ENCODE measurements around the gene USP7.

Gene USP7

DNA sequence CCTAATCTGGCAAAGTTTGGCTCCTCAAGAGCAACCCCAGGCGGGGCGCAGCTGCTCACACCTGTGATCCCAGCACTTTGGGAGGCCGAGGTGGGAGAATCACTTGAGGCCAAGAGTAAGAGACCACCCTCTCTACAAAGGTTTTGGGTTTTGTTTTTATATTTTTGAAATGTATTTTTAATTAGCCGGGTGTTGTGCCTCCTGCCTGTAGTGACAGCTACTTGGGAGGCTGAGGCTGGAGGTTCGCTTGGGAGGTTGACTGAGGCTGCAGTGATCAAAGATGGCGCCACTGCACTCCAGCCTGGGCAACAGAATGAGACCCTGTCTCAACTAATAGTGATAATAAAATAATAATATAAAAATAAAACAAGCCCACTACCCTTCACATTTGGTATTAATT lies 756 bp upstream of the USP7 start:
- peaks cover 12% of the 10 kb centered on the region for H3K27me3 Mint-ChIP-seq (ENCODE audit: low read depth)
- no peaks in the 10 kb centered on the region for H3K9me3 Mint-ChIP-seq
- peaks cover 29% of the 10 kb centered on the region for H3K4me1 Mint-ChIP-seq (ENCODE audit: low read depth)
- peaks cover 11% of the 10 kb centered on the region for H3K36me3 Mint-ChIP-seq (ENCODE audit: low read depth)
- H3K4me3 Mint-ChIP-seq: peak overlapping the region; percentile 65
- H3K27ac Mint-ChIP-seq: peak overlapping the region; percentile 70
- no peak for DNase-seq (ENCODE audit: low spot score)

DNA sequence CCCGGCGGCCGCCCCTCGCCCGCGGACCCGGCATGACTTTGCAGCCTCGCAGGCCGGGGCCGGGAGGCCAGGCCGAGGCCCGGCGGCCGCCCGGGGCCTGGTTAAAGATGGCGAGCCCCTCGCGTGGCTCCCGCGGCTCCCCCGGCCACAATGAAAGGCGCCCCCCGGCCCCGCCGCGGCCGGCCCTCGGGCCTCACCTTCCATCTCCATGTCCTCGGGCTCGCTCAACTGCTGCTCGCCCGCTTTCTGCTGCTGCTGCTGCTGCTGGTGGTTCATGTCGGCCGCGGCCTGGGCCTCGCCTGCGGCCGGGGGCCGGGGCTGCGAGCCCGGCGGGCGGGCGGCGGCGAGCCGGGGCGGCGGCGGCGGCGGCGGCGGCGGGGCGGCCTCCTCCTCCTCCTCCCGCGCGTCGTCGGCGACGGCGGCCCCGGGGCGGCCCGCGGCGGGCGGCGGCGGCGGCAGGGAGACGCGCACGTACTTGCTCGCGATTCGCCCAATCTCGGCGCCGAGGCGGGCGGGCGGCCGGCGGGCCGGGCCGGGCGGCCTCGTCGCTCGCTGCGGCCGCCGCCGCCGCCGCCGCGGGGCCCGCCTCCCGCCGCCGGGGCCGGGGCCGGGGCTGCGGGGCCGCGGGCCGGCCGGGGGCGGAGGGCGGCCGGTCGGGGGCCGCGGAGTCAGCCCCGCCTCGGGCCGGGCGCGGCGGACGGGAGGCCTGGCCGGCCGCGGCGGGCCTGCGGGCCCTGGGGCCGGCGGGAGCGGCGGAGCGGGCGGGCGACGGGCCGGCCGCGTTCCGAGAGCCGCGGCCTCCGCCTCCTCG lies 491 bp downstream of the USP7 start:
- H3K9me3 Mint-ChIP-seq: no peaks in the 10 kb centered on the region
- peaks cover 41% of the 10 kb centered on the region for H3K4me1 Mint-ChIP-seq (ENCODE audit: low read depth)
- H3K4me3 Mint-ChIP-seq: no peak overlapping the region
- peak; percentile 7 for DNase-seq (ENCODE audit: low spot score)
- peaks cover 11% of the 10 kb centered on the region for H3K36me3 Mint-ChIP-seq (ENCODE audit: low read depth)
- H3K27ac Mint-ChIP-seq: no peak overlapping the region
- peaks cover 12% of the 10 kb centered on the region for H3K27me3 Mint-ChIP-seq (ENCODE audit: low read depth)

DNA sequence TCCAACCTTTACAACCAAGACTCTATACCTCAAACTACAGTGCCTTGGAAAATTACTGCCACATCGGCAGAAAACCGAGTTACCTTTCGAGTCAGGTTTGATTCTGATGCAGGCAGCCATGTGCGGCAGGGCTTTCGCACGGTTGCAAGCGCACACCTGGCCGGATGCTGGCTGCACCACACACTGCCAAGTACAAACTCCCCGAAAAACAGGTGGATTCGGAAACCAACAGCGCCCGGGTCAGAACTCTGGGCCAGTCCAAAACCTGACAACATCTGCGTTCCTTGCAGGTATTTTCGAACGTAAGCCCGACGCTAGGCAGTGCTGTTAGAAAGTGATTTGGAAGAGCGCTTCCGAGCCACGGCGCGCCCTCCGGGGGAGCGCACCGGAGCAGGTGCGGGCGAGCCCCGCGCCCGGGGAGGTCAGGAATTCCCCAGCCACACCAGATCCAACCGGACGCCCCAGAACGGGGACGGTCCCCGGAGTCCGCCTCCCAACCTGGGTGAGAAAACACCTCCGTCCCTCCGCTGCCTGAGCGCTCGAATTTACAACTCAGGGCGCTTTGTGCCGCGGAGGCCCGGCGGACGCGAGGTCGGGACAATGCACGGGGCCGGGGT lies 1.2 kb downstream of the USP7 start:
- Mint-ChIP-seq H3K4me1 (ENCODE audit: low read depth) (peaks cover 46% of the 10 kb centered on the region), H3K27me3 (ENCODE audit: low read depth) (peaks cover 12% of the 10 kb centered on the region)

DNA sequence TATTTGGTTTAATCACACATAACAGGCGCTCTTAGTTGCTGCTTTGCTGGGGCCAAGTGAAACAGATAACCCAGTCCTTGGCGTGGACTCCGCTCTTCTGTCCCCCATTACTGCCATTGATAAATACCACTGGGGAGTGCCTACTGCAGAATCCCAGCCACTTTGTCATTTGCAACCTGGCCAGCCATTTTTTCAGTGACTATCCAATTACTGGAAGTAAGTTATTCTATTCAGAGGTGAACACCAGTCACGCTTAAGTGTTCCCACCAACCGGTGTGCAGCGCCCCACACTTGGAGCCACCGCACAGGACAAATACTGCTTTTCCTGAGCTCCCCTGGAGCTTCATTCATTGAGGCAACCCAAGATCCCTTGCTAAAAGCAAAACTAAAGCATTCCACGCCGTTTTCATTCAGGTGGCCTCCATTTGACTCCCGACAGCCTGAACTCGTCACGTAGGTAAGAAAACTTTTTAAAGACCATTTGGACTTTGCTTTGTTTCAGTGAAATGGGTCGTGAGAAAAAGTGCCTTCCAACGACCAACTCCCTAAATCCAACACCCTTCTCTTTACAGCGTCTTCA lies 1.8 kb downstream of the USP7 start:
- Mint-ChIP-seq H3K27me3 (ENCODE audit: low read depth) (peaks cover 8% of the 10 kb centered on the region), H3K4me3 (peak overlapping the region; percentile 99), H3K36me3 (ENCODE audit: low read depth) (peaks cover 11% of the 10 kb centered on the region), H3K9me3 (no peaks in the 10 kb centered on the region), H3K4me1 (ENCODE audit: low read depth) (peaks cover 51% of the 10 kb centered on the region), H3K27ac (peak overlapping the region; percentile 95)
- no peak for DNase-seq (ENCODE audit: low spot score)

More for the DNA sequence above, 1.2 kb downstream of the USP7 start:
- Mint-ChIP-seq H3K36me3 (ENCODE audit: low read depth) (peaks cover 11% of the 10 kb centered on the region), H3K4me3 (peak overlapping the region; percentile 99), H3K27ac (peak overlapping the region; percentile 95), H3K9me3 (no peaks in the 10 kb centered on the region)
- DNase-seq (ENCODE audit: low spot score): peak; percentile 38

DNA sequence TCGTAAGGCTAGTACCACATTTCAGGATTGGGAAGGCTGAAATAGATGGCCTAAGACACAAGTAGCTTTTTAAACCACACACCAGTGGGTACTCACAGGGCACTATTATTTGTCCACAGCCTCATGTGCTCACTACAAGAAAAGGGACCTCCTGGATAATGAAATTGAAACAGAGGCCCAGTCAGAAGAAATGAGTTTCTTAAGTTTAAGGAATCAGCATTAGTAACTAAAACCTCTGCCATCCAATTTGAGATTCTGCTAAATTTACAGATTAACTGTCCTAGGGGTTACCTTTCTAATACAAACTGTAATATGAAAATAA lies 3.0 kb downstream of the USP7 start:
- Mint-ChIP-seq H3K4me3 (peak overlapping the region; percentile 99), H3K4me1 (ENCODE audit: low read depth) (peaks cover 59% of the 10 kb centered on the region), H3K27me3 (ENCODE audit: low read depth) (no peaks in the 10 kb centered on the region), H3K36me3 (ENCODE audit: low read depth) (peaks cover 11% of the 10 kb centered on the region), H3K27ac (peak overlapping the region; percentile 88), H3K9me3 (no peaks in the 10 kb centered on the region)
- no peak for DNase-seq (ENCODE audit: low spot score)

DNA sequence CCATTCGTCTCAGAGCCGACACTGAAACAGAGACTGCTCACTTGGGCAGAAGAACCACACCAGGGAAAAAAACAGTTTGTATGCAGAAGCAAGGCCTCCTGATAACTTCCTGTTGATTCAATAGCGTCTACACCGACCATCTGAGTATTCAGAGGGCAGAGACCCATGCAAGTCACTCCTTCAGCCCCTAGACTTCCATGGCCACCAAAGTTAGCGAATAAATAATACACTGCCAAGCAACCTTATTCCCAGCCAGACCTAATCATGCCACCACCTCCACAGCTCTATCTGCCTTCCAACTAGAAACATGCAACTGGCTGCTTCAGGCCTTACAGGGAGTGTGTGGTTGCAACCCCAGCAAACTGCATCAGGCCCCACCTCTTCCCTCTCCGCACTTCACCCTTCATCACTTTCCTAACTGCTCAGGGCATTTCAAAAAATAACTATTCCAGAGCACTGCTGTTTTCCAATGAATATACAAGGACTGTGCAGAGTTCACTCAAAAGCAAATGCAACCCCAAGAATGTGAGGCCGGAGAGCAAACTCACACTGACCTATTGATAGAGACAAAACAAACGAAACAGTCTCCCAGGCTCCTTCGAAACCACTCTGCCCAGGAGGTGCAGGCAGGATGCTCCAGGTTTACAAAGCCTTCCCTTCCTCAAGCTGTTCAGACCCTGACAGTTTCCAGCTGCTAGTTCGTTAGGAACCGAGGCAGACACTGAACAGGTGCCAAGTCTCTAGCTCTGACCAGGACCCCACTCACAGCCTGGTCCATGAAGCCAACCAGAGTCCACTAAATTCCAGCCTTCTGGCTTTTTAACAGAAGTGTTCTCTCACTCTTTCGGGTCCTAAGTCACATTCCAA lies 3.6 kb downstream of the USP7 start:
- Mint-ChIP-seq H3K27me3 (ENCODE audit: low read depth) (no peaks in the 10 kb centered on the region), H3K4me1 (ENCODE audit: low read depth) (peaks cover 61% of the 10 kb centered on the region), H3K4me3 (peak overlapping the region; percentile 99), H3K9me3 (no peaks in the 10 kb centered on the region), H3K27ac (peak overlapping the region; percentile 88), H3K36me3 (ENCODE audit: low read depth) (peaks cover 11% of the 10 kb centered on the region)
- peak; percentile 23 for DNase-seq (ENCODE audit: low spot score)

DNA sequence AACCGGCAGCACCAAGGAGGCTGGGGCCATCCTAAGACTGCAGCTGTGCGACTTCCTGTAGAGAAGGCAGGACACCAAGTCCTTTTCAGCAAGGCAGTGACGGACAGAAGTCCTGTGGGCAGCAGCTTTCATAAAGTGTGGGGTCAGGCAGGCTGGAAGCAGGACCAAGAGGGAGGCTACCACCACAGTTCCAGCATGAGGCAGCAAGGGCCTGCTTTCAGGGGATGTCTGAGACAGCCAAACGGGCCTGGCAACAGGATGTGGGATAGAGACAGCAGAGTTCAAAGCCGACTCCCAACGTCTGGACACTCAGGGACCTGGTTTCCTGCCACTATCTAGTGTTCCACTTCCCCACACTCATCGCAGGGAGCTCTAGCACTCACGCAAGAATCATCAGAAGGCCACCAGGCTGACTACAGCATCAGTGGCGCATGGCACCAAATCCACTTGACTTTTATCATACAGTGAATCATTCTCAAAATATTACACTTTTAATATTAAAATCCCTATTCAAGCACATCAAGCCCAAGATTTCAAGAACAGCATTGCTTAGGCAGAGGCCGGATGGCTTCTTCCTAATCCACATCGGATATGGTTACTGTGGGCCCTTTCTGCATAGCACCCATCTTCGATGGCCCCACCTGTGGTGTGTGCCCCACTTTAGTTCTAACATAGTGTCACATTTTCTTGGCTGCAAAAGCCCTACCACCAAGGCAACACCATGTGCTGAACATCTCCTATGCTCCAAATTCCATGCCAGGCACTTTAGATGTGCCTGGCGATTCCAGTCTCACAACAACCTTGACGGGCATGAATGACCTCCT lies 5.2 kb downstream of the USP7 start:
- H3K4me1 Mint-ChIP-seq (ENCODE audit: low read depth): peaks cover 63% of the 10 kb centered on the region
- peak; percentile 33 for DNase-seq (ENCODE audit: low spot score)
- H3K27ac Mint-ChIP-seq: peak overlapping the region; percentile 88
- H3K36me3 Mint-ChIP-seq (ENCODE audit: low read depth): peaks cover 11% of the 10 kb centered on the region
- peak overlapping the region; percentile 99 for H3K4me3 Mint-ChIP-seq
- H3K9me3 Mint-ChIP-seq: no peaks in the 10 kb centered on the region
- no peaks in the 10 kb centered on the region for H3K27me3 Mint-ChIP-seq (ENCODE audit: low read depth)

DNA sequence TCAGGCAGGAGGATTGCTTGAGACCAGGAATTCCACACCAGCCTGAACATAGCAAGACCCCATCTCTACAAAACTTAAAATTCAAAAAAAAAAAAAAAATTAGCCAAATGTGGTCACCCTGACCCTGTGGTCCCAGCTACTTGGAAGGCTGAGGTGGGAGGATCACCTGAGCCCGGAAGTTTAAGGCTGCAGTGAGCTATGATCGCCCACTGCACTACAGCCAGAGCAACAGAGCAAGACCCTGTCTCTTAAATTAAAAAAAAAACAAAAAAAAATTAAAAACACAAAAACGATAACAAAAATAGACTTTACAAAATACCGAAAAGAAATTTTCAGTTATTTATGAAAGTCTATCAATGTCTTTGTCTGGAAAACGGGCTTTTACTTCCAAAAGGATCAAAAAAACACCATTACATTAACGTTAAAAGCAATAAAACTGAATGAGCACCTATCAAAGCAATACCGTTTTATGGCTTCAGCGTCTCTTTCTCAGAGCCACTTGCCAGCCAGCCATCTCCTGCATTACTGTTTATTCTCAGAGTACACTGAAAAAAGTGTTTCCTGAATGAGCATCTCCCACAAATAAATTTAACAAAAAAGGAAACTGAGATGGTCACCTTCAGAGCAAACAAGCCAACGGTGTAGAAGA lies 6.1 kb downstream of the USP7 start:
- no peaks in the 10 kb centered on the region for H3K27me3 Mint-ChIP-seq (ENCODE audit: low read depth)
- H3K9me3 Mint-ChIP-seq: no peaks in the 10 kb centered on the region
- peaks cover 11% of the 10 kb centered on the region for H3K36me3 Mint-ChIP-seq (ENCODE audit: low read depth)
- H3K27ac Mint-ChIP-seq: peak overlapping the region; percentile 88
- H3K4me1 Mint-ChIP-seq (ENCODE audit: low read depth): peaks cover 68% of the 10 kb centered on the region
- H3K4me3 Mint-ChIP-seq: peak overlapping the region; percentile 99
- no peak for DNase-seq (ENCODE audit: low spot score)

DNA sequence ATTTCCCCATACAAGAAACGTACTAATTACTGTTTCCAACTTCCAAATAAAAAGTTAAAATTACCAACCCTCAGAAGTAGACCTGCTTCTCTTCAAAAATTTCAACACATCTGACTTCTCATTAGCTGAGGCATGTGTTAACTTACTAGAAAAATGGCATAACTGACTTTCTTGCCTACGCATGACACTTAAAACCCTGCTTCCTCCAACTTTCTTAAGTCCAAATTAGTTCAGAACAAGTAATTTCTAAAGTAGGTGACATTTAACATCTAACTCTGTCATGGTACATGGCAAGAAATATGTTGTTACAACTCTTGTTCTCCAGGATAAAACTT lies 6.7 kb downstream of the USP7 start:
- no peaks in the 10 kb centered on the region for H3K9me3 Mint-ChIP-seq
- no peak overlapping the region for H3K4me3 Mint-ChIP-seq
- DNase-seq (ENCODE audit: low spot score): no peak
- H3K27ac Mint-ChIP-seq: no peak overlapping the region
- H3K4me1 Mint-ChIP-seq (ENCODE audit: low read depth): peaks cover 70% of the 10 kb centered on the region
- H3K36me3 Mint-ChIP-seq (ENCODE audit: low read depth): peaks cover 6% of the 10 kb centered on the region
- no peaks in the 10 kb centered on the region for H3K27me3 Mint-ChIP-seq (ENCODE audit: low read depth)

DNA sequence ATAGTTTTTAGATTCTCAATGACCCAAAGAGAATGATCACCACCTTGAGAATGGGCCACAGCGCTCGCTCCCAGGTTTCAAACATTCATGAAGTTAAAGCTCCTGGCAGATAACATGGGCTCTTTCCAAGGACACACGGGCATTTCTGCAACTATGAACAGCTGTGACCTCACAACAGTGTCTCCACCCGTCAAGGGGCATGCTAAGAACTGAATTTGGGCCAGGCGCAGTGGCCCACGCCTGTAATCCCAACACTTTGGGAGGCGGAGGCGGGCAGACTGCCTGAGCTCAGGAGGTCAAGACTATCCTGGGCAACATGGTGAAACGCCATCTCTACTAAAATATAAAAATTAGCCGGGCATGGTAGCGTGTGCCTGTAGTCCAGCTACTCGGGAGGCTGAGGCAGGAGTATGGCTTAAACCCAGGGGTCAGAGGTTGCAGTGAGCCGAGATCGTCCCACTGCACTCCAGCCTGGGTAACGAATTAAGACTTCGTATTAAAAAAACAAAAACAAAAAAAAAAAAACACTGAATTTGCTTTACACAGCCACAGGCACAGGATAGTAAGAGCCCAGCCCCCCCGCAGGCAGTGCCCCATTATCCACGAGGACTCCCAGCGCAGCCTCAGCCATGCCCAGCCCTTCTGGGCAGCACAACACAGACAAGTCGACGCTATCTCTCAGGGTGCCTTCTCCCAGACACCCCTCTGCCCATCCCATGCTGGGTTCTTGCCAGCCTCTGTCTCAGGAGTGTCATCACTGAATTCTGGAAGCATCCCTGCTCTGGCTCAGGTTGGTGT lies 7.2 kb downstream of the USP7 start:
- peaks cover 70% of the 10 kb centered on the region for H3K4me1 Mint-ChIP-seq (ENCODE audit: low read depth)
- no peaks in the 10 kb centered on the region for H3K27me3 Mint-ChIP-seq (ENCODE audit: low read depth)
- H3K4me3 Mint-ChIP-seq: no peak overlapping the region
- H3K9me3 Mint-ChIP-seq: no peaks in the 10 kb centered on the region
- no peak overlapping the region for H3K27ac Mint-ChIP-seq
- no peak for DNase-seq (ENCODE audit: low spot score)
- peaks cover 4% of the 10 kb centered on the region for H3K36me3 Mint-ChIP-seq (ENCODE audit: low read depth)

DNA sequence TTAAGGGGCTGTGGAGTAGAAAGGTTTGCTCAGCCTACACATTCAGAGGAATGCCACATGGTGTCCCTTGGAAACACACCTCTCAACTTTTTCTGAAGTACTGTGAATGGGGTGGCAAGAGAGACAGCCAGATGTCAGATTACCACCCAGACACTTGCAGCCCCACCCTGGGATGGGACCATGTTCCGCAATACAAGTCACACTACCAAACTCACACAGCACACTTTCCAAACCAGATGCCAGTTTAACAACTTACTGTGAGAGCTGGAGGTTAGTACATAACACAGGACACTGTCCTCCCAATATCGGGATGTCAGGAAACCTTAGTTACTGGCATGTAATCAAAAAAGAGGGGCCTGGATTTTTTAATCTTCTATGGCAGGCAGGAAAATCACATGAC lies 7.9 kb downstream of the USP7 start:
- Mint-ChIP-seq H3K27me3 (ENCODE audit: low read depth) (no peaks in the 10 kb centered on the region), H3K4me1 (ENCODE audit: low read depth) (peaks cover 69% of the 10 kb centered on the region), H3K27ac (no peak overlapping the region), H3K9me3 (no peaks in the 10 kb centered on the region), H3K36me3 (ENCODE audit: low read depth) (peaks cover 3% of the 10 kb centered on the region), H3K4me3 (no peak overlapping the region)
- no peak for DNase-seq (ENCODE audit: low spot score)

DNA sequence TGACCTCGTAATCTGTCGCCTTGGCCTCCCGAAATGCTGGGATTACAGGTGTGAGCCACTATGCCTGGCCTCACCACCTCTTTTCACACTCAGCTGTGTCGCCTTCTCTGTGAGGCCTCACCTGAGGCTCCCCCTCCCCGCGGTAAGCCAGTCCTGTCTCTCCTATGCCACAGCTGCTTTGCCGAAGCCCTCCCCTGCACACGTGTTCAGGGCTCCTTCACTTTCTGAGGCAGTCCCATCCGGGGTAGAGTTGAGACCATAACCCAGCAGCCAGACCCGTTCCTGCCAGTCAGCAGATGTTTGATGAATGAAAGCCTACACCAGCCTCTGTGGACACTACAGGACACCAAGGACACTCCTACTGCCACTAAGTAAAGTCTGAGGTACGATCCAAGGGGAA lies 10.6 kb downstream of the USP7 start:
- Mint-ChIP-seq H3K4me3 (no peak overlapping the region), H3K4me1 (ENCODE audit: low read depth) (peaks cover 60% of the 10 kb centered on the region), H3K36me3 (ENCODE audit: low read depth) (peaks cover 3% of the 10 kb centered on the region), H3K27ac (no peak overlapping the region), H3K27me3 (ENCODE audit: low read depth) (no peaks in the 10 kb centered on the region), H3K9me3 (no peaks in the 10 kb centered on the region)
- no peak for DNase-seq (ENCODE audit: low spot score)
